DOHH2 (cell line): ENCODE data around the gene BNIP2.

Source experiments
- H3F3A ChIP-seq: fragments of 200-600 bp; sonication (generic), shearing (Covaris generic); 2 replicates; pipeline ENCODE4 v1.6.0; 2016; ENCODE audit warnings: antibody characterized with exemption, mild to moderate bottlenecking; ENCODE audit not compliant: control insufficient read depth, insufficient read depth
- H3K27ac ChIP-seq: fragments of 200-600 bp; sonication (generic); 2 replicates; pipeline ENCODE4 v1.5.1; 2014; ENCODE audit warnings: low read depth, mild to moderate bottlenecking, low read length, moderate library complexity
- H3K27me3 ChIP-seq: fragments of 200-600 bp; sonication (generic); 2 replicates; pipeline ENCODE4 v1.6.1; 2014; ENCODE audit warnings: mild to moderate bottlenecking, low read length, mixed read lengths; ENCODE audit not compliant: control insufficient read depth
- H3K36me3 ChIP-seq: fragments of 200-600 bp; sonication (generic); 2 replicates; pipeline ENCODE4 v1.6.1; 2014; ENCODE audit warnings: mild to moderate bottlenecking, low read length, moderate library complexity, mixed read lengths; ENCODE audit not compliant: control insufficient read depth
- H3K4me1 ChIP-seq: fragments of 200-600 bp; sonication (generic); 2 replicates; pipeline ENCODE4 v1.6.1; 2014; ENCODE audit warnings: mild to moderate bottlenecking, low read length, mixed read lengths; ENCODE audit not compliant: control insufficient read depth
- H3K4me2 ChIP-seq: fragments of 200-600 bp; sonication (generic); 2 replicates; pipeline ENCODE4 v1.6.0; 2014; ENCODE audit warnings: mild to moderate bottlenecking, low read length, moderate library complexity
- H3K4me3 ChIP-seq: fragments of 200-600 bp; sonication (generic); 2 replicates; pipeline ENCODE4 v1.5.1; 2014; ENCODE audit warnings: mild to moderate bottlenecking, low read length, mixed read lengths
- H3K79me2 ChIP-seq: fragments of 200-600 bp; sonication (generic); 2 replicates; pipeline ENCODE4 v1.6.1; 2014; ENCODE audit warnings: mild to moderate bottlenecking, low read length, mixed read lengths; ENCODE audit not compliant: control insufficient read depth
- H3K9me2 ChIP-seq: fragments of 200-600 bp; sonication (generic); replicated peaks from 2 replicates; pipeline ENCODE4 v1.6.1; 2014; ENCODE audit warnings: mild to moderate bottlenecking, low read length, mixed read lengths; ENCODE audit not compliant: control insufficient read depth
- H3K9me3 ChIP-seq: fragments of 200-600 bp; sonication (generic); 2 replicates; pipeline ENCODE4 v1.6.1; 2014; ENCODE audit warnings: antibody characterized with exemption, low read length, mixed read lengths; ENCODE audit not compliant: control insufficient read depth, insufficient read depth
- H4K20me1 ChIP-seq: fragments of 200-600 bp; sonication (generic); 2 replicates; pipeline ENCODE4 v1.6.0; 2014; ENCODE audit warnings: low read depth, mild to moderate bottlenecking, antibody characterized with exemption, low read length, moderate library complexity; ENCODE audit not compliant: control insufficient read depth, insufficient read depth
- CTCF ChIP-seq: fragments of 200-600 bp; sonication (generic); IDR thresholded peaks from one replicate; pipeline ENCODE4 v1.5.1; 2014; ENCODE audit warnings: antibody characterized with exemption, mild to moderate bottlenecking, low read depth, low read length; ENCODE audit not compliant: poor library complexity, severe bottlenecking
- EZH2phosphoT487 ChIP-seq: fragments of 200-600 bp; sonication (generic); IDR thresholded peaks from 2 replicates; pipeline ENCODE4 v1.6.1; 2017; ENCODE audit warnings: borderline replicate concordance, mild to moderate bottlenecking, antibody characterized with exemption, low read length, moderate library complexity, mixed read lengths

The BNIP2 gene

GRCh38 chr15:59707619-59708018 lies 18.5 kb upstream of the BNIP2 start:
- Histone ChIP-seq H3K4me3 (no peak overlapping the region), H3K36me3 (no peaks in the 10 kb centered on the region), H3K9me2 (no peaks in the 10 kb centered on the region), H4K20me1 (no peaks in the 10 kb centered on the region), H3F3A (no peaks in the 10 kb centered on the region), H3K4me1 (no peaks in the 10 kb centered on the region), H3K4me2 (no peak overlapping the region), H3K27ac (no peak overlapping the region), H3K79me2 (no peaks in the 10 kb centered on the region), H3K9me3 (no peaks in the 10 kb centered on the region), H3K27me3 (peaks cover 14% of the 10 kb centered on the region)
- TF ChIP-seq EZH2phosphoT487 (no peak), CTCF (no peak)

- no peaks in the 10 kb centered on the region for H3K36me3 ChIP-seq
- no peaks in the 10 kb centered on the region for H3K9me2 ChIP-seq
- no peaks in the 10 kb centered on the region for H3K4me1 ChIP-seq
- H3K9me3 ChIP-seq, result no peaks in the 10 kb centered on the region
- TF ChIP-seq EZH2phosphoT487 (no peak), CTCF (no peak)
- no peaks in the 10 kb centered on the region for H3K79me2 ChIP-seq
- no peaks in the 10 kb centered on the region for H3F3A ChIP-seq
- no peaks in the 10 kb centered on the region for H4K20me1 ChIP-seq
- H3K27me3 ChIP-seq, result peaks cover 27% of the 10 kb centered on the region
- H3K27ac ChIP-seq, result no peak overlapping the region
- no peak overlapping the region for H3K4me2 ChIP-seq
- H3K4me3 ChIP-seq, result no peak overlapping the region
Measured at GRCh38 chr15:59703979-59704796, 15.1 kb upstream of the BNIP2 start.

- H4K20me1 ChIP-seq, result no peaks in the 10 kb centered on the region
- no peak overlapping the region for H3K27ac ChIP-seq
- no peaks in the 10 kb centered on the region for H3K9me3 ChIP-seq
Measured at GRCh38 chr15:59702351-59702750, 13.2 kb upstream of the BNIP2 start.

More at GRCh38 chr15:59702351-59702750, 13.2 kb upstream of the BNIP2 start:
- no peak overlapping the region for H3K4me3 ChIP-seq
- H3K27me3 ChIP-seq, result peaks cover 30% of the 10 kb centered on the region
- no peak for TF ChIP-seq CTCF
- TF ChIP-seq EZH2phosphoT487, result no peak
- no peak overlapping the region for H3K4me2 ChIP-seq
- H3K4me1 ChIP-seq, result no peaks in the 10 kb centered on the region
- H3F3A ChIP-seq, result no peaks in the 10 kb centered on the region
- no peaks in the 10 kb centered on the region for H3K9me2 ChIP-seq
- H3K36me3 ChIP-seq, result no peaks in the 10 kb centered on the region
- H3K79me2 ChIP-seq, result no peaks in the 10 kb centered on the region
